Uterus (tissue), 4 donors: Measurements from ENCODE around the gene THG1L. TPM values are rescaled to one million over a fixed set of nuclear protein-coding genes. Genes with fewer than 3 reads are reported as not detected.

Experiments
- DNase-seq, 2 donors: peaks; one replicate each; pipeline ENCODE4 v3.0.0-alpha.2; 2019 to 2020
- H3K27ac ChIP-seq, 2 donors: fragments of 200-600 bp; sonication (generic); 1 replicate in 1 of 2; 2 replicates in 1 of 2; pipeline ENCODE4 v1.5.1; 2016 to 2018
- H3K27me3 ChIP-seq, 2 donors: fragments of 200-600 bp; sonication (generic); one replicate each; pipeline ENCODE4 v1.5.1; 2018 to 2019; ENCODE audit warnings: control low read depth in 1 of 2
- H3K36me3 ChIP-seq, 2 donors: fragments of 200-600 bp; sonication (generic); one replicate each; pipeline ENCODE4 v1.5.1; 2019; ENCODE audit warnings: control low read depth in 1 of 2
- H3K4me1 ChIP-seq, 2 donors: fragments of 200-600 bp; sonication (generic); one replicate each; pipeline ENCODE4 v1.5.1; 2018 to 2019; ENCODE audit warnings: control low read depth in 1 of 2
- H3K4me3 ChIP-seq, 2 donors: fragments of 200-600 bp; sonication (generic); 1 replicate in 1 of 2; 2 replicates in 1 of 2; pipeline ENCODE4 v1.5.1; 2018 to 2019; ENCODE audit warnings: mild to moderate bottlenecking in 1 of 2
- H3K9me3 ChIP-seq, 2 donors: fragments of 200-600 bp; sonication (generic); one replicate each; pipeline ENCODE4 v1.5.1; 2019; ENCODE audit warnings: control low read depth in 1 of 2
- POLR2A ChIP-seq, 2 donors: fragments of 450-650 bp; IDR thresholded peaks; one replicate each; pipeline ENCODE4 v1.6.1; 2016; ENCODE audit warnings: antibody characterized with exemption in 2 of 2, mild to moderate bottlenecking in 1 of 2, moderate library complexity in 1 of 2
- intact Hi-C: fragments of 100-400 bp; cut with DNase I; formaldehyde crosslinking; loops from one replicate; pipeline ENCODE4 v1.15.1; 2023; ENCODE audit warnings: low total_unique reads
- total RNA-seq, 4 donors: library from RNA; depleted of rRNA in 3 of 4; stranded (reverse); fragments of >200 nt in 3 of 4; gene quantifications; one replicate each; pipeline versions ENCODE4 v1.1.0 to v1.2.4, GENCODE V29; 2014 to 2023
- TF ChIP-seq, protein P1 (sequence below), 4 experiments: fragments of 200-600 bp in 2 of 4; fragments of 450-650 bp in 2 of 4; sonication (generic) in 2 of 4; IDR thresholded peaks; one replicate each; pipeline ENCODE4 v1.5.1; 2016 to 2019; ENCODE audit warnings: antibody characterized with exemption in 4 of 4, mild to moderate bottlenecking in 2 of 4, moderate library complexity in 1 of 4
- donor health status: DM: yes; HTN: yes; CAD: no.

THG1L gene
- total RNA-seq, 4 donors from 2014 or later: 6.5 to 29.2 (median 19.6) TPM

DNA sequence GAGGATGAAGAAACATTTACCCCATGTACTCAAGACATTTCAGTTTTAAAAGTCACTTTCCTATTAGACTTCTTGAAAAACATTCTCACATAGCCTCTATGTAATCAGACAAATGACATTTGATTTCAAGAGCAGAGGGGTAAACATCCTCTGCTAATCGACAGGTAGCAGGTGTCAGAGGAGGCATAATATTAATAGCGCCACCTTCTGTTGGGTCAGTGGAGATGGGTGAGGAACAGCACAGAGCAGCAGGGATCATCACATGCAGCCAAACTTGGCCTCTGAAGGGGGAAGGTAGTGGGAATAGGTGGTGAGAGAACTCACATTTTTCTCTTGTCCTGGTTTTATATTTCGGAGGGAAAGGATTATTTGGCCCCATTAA lies 9.0 kb downstream of the THG1L start:
- H3K4me3 ChIP-seq: no peak overlapping the region
- intact Hi-C loops: no loop called here
- no peak for DNase-seq
- H3K27ac ChIP-seq: no peak overlapping the region
- H3K4me1 ChIP-seq: no peaks in the 10 kb centered on the region
- no peaks in the 10 kb centered on the region for H3K36me3 ChIP-seq
- H3K27me3 ChIP-seq: no peaks in the 10 kb centered on the region
- H3K9me3 ChIP-seq: no peaks in the 10 kb centered on the region
- TF ChIP-seq, protein P1, sequence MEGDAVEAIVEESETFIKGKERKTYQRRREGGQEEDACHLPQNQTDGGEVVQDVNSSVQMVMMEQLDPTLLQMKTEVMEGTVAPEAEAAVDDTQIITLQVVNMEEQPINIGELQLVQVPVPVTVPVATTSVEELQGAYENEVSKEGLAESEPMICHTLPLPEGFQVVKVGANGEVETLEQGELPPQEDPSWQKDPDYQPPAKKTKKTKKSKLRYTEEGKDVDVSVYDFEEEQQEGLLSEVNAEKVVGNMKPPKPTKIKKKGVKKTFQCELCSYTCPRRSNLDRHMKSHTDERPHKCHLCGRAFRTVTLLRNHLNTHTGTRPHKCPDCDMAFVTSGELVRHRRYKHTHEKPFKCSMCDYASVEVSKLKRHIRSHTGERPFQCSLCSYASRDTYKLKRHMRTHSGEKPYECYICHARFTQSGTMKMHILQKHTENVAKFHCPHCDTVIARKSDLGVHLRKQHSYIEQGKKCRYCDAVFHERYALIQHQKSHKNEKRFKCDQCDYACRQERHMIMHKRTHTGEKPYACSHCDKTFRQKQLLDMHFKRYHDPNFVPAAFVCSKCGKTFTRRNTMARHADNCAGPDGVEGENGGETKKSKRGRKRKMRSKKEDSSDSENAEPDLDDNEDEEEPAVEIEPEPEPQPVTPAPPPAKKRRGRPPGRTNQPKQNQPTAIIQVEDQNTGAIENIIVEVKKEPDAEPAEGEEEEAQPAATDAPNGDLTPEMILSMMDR (IDR thresholded peaks at IDR 0.05): no peak
- TF ChIP-seq POLR2A (IDR thresholded peaks at IDR 0.05): no peak

DNA sequence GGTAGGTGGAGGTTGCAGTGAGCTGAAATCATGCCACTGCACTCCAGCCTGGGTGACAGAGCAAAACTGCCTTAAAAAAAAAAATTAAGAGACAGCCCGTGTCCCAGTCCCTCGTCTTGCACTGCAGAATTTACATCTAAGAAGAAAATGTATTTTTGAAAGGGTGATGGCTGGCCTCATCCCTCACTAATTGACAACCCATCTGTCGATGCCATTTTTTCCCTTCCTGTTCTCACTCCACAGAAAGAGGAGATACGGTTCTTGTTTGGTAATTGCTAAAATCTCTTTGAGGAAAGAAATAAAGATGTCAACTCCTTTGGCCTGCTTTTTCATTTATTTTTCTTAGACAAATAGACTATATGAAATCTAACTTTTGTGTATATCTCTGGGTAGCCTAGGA lies 9.9 kb downstream of the THG1L start:
- intact Hi-C loops: no loop called here
- TF ChIP-seq POLR2A (IDR thresholded peaks at IDR 0.05): no peak
- TF ChIP-seq, protein P1 (IDR thresholded peaks at IDR 0.05): no peak
- Histone ChIP-seq H3K27ac (no peak overlapping the region), H3K4me1 (no peaks in the 10 kb centered on the region), H3K36me3 (no peaks in the 10 kb centered on the region), H3K4me3 (no peak overlapping the region), H3K27me3 (no peaks in the 10 kb centered on the region), H3K9me3 (no peaks in the 10 kb centered on the region)
- DNase-seq: no peak

DNA sequence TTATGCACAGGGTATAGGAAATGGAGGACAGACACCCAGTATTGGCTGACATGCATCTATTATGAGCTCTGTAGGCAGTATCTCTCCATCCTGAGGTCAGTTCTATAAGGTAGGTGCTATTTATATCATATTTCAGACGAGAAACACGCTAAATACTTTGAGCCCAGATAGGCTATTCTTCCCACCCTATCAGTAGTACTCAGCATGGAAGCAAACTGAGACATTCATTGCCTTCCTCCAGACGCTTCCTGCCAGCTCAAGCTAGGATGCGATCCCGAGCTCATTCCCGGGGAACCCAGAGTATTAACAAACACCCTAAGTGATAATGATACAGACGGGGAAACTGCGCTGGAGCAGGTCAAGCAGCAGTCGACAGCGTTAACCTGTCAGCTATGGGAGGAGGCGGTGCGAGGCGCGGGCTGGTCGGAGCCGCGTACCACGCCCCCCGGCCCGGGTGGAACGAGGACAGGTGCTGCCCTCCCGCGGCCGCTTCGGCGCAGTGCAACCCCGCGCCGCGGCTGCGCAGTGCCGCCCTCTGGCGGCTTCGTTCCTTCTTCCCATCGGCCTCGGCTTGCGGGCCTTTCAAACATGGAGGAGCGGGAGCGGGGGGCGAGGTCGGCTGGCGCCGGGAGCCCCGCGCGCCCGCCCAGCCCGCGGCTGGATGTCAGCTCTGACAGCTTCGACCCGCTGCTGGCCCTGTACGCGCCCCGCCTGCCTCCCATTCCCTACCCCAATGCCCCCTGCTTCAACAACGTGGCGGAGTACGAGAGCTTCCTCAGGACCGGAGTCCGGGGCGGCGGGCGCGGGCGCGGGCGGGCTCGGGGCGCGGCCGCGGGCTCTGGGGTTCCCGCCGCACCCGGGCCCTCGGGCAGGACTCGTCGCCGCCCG lies 12.2 kb downstream of the THG1L start, which contains the start of gene LSM11:
Gene LSM11 (plus strand): TSS at position 550 of the 888 bp plus-strand sequence. CDS start 39 bp downstream, at position 589.
- H3K27ac ChIP-seq: peak within 1 kb of the TSS; percentile 84 to 87
- H3K9me3 ChIP-seq: no peaks in the 10 kb centered on the region
- H3K4me3 ChIP-seq: peak within 1 kb of the TSS; percentile 49 to 93
- intact Hi-C loops: no loop called here
- H3K36me3 ChIP-seq: no peaks in the 10 kb centered on the region
- peak; percentile 84 to 93 for DNase-seq
- H3K4me1 ChIP-seq: peaks cover 0 to 10% of the 10 kb centered on the region in 2 donors
- TF ChIP-seq POLR2A (IDR thresholded peaks at IDR 0.05): peak; percentile 58 to 65
- TF ChIP-seq, protein P1 (IDR thresholded peaks at IDR 0.05): peak; percentile 95 to 100 (median 100)
- H3K27me3 ChIP-seq: no peaks in the 10 kb centered on the region

DNA sequence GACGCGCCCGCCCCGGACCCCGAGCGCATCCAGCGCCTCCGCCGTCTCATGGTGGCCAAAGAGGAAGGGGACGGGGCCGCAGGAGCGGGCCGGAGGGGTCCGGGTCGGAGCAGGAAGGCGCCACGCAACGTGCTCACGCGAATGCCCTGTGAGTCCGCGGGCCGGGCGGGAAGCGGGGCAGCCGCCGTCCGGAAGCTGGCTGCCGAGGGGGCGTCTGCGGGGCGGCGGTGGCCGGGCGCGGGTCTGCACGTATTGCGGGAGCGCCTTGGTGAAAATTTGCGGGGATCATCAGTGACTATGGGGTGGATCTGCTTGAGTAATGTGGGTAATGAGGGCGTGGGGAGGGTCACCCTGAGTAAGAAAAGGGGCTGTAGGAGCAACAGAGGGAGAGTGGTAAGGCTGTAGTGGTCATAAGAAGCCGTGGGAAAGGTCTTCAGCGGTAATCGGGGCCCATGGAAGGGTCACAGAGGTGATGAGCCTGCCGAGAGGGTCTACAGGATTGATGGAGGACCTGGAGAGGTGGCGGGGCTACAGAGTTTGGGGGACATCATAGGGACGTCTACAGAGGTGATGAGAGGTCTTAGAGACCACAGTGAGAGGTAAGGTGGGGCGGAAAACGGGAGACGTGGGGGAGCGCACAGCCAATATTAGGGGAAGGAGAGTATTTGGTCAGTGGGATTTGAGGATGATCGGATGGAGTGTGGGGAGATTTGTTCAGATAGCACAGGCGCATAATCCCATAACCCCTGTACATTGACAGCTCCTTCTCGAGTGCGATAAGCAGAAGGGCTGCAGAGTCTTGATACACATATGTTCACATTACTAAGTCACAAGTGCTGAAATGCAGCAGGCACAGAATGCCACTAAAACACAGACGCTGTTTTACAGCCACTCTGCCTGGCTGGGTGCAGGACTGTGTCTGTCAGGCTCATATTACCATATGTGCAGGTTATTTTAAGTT lies 13.1 kb downstream of the THG1L start:
- Histone ChIP-seq H3K4me1 (peaks cover 0 to 14% of the 10 kb centered on the region in 2 donors), H3K27me3 (no peaks in the 10 kb centered on the region), H3K27ac (peak overlapping the region; percentile 84 to 87), H3K36me3 (no peaks in the 10 kb centered on the region), H3K4me3 (peak overlapping the region; percentile 49 to 93), H3K9me3 (no peaks in the 10 kb centered on the region)
- TF ChIP-seq, protein P1 (IDR thresholded peaks at IDR 0.05): no peak
- no peak for TF ChIP-seq POLR2A (IDR thresholded peaks at IDR 0.05)
- peak in 1 of 2 donors; percentile 33 for DNase-seq
- intact Hi-C loops: no loop called here
